HepG2 (cell line): Measurements from ENCODE around the gene SPIRE1. TPM values are rescaled to one million over a fixed set of nuclear protein-coding genes. Genes with fewer than 3 reads are reported as not detected.
A peak's percentile ranks its signal among the peaks of the same experiment; 100 is the strongest.

ENCODE experiments used
- CBX1 ChIP-seq: IDR thresholded peaks from one replicate; pipeline ENCODE4 v1.6.1; 2016; ENCODE audit warnings: antibody characterized with exemption, low read depth
- GABPB1 ChIP-seq: IDR thresholded peaks from 2 replicates; pipeline ENCODE4 v1.6.1; 2016; ENCODE audit warnings: mild to moderate bottlenecking, missing genetic modification reagents, moderate library complexity, missing compliant biosample characterization
- GPN1 ChIP-seq: sonication (generic); formaldehyde crosslinking; IDR thresholded peaks from 2 replicates; pipeline ENCODE4 v1.5.1; 2020; ENCODE audit warnings: missing genetic modification reagents, borderline replicate concordance
- HNRNPH1 ChIP-seq: fragments of 200-400 bp; formaldehyde crosslinking; optimal IDR thresholded peaks from 2 replicates; pipeline ENCODE3; 2017; ENCODE audit warnings: mild to moderate bottlenecking, low read depth, low read length
- KMT2B ChIP-seq: IDR thresholded peaks from 2 replicates; pipeline ENCODE4 v1.6.1; 2016; ENCODE audit warnings: missing genetic modification reagents, missing compliant biosample characterization
- NCOA5 ChIP-seq: sonication (generic); formaldehyde crosslinking; IDR thresholded peaks from 2 replicates; pipeline ENCODE4 v1.4.0; 2020; ENCODE audit warnings: missing genetic modification reagents
- NR3C1 ChIP-seq: sonication (generic); formaldehyde crosslinking; IDR thresholded peaks from 2 replicates; pipeline ENCODE4 v1.4.0; 2020; ENCODE audit warnings: missing genetic modification reagents
- SMAD3 ChIP-seq: sonication (generic); formaldehyde crosslinking; IDR thresholded peaks from 2 replicates; pipeline ENCODE4 v1.4.0; 2020; ENCODE audit warnings: missing genetic modification reagents
- THYN1 ChIP-seq: sonication (generic); formaldehyde crosslinking; IDR thresholded peaks from 2 replicates; pipeline ENCODE4 v1.8.1; 2023; ENCODE audit warnings: low read depth, mild to moderate bottlenecking, moderate library complexity, missing genetic modification reagents, borderline replicate concordance
- TOE1 ChIP-seq: sonication (generic); formaldehyde crosslinking; IDR thresholded peaks from 2 replicates; pipeline ENCODE4 v1.4.0; 2020; ENCODE audit warnings: mild to moderate bottlenecking, missing genetic modification reagents
- TOPORS ChIP-seq: sonication (generic); formaldehyde crosslinking; IDR thresholded peaks from 2 replicates; pipeline ENCODE4 v1.8.0; 2023; ENCODE audit warnings: mild to moderate bottlenecking, missing genetic modification reagents
- ZNF362 ChIP-seq: sonication (generic); formaldehyde crosslinking; IDR thresholded peaks from 2 replicates; pipeline ENCODE4 v1.4.0; 2020; ENCODE audit warnings: missing genetic modification reagents, mild to moderate bottlenecking, borderline replicate concordance
- ZNF460 ChIP-seq: sonication (generic); formaldehyde crosslinking; IDR thresholded peaks from 2 replicates; pipeline ENCODE4 v1.5.1; 2020; ENCODE audit warnings: missing genetic modification reagents, mild to moderate bottlenecking, borderline replicate concordance
- ZNF598 ChIP-seq: sonication (generic); formaldehyde crosslinking; IDR thresholded peaks from 2 replicates; pipeline ENCODE4 v1.5.1; 2020; ENCODE audit warnings: mild to moderate bottlenecking, missing genetic modification reagents, borderline replicate concordance
- polyA plus RNA-seq, 8 experiments: library from polyadenylated mRNA; depleted of rRNA in 3 of 8; stranded (reverse) in 7 of 8; unstranded in 1 of 8; fragments of >200 nt; fragmentation: Illumina TruSeq in 4 of 8; extraction: Trizol in 4 of 8; gene quantifications; 2 replicates each; pipeline versions ENCODE4 v1.2.1 to v1.2.3, GENCODE V29; 2011 to 2016; ENCODE audit warnings: low read depth in 4 of 8, missing spikeins in 1 of 8, mixed read lengths in 1 of 8; ENCODE audit not compliant: insufficient read depth in 1 of 8
- total RNA-seq, 5 experiments: library from RNA; depleted of rRNA; stranded (reverse); fragments of >200 nt; fragmentation: Illumina TruSeq; extraction: Trizol; gene quantifications; 2 replicates each; pipeline ENCODE4 v1.2.3, GENCODE V29; 2016; ENCODE audit warnings: low read depth in 1 of 5
- TF ChIP-seq, protein P1 (sequence below): sonication (generic); formaldehyde crosslinking; IDR thresholded peaks from 2 replicates; pipeline ENCODE4 v1.5.0; 2020; ENCODE audit warnings: missing genetic modification reagents, mild to moderate bottlenecking, borderline replicate concordance
- TF ChIP-seq, protein P2 (sequence below): IDR thresholded peaks from 2 replicates; pipeline ENCODE4 v1.6.1; 2016; ENCODE audit warnings: mild to moderate bottlenecking
- TF ChIP-seq, protein P3 (sequence below): IDR thresholded peaks from 2 replicates; pipeline ENCODE4 v1.6.1; 2016; ENCODE audit warnings: missing compliant biosample characterization, missing genetic modification reagents, borderline replicate concordance

Gene SPIRE1
- total and polyA plus RNA-seq, 2 of the 13 experiments (the other 11 are each of a cell fraction or from before 2014, with no cell fraction given) = 9.9 to 21.3 TPM

- TF ChIP-seq TOPORS = no peak
- no peak for TF ChIP-seq ZNF460 (CRISPR knock-in tag)
- TF ChIP-seq NR3C1 (CRISPR knock-in tag) = no peak
- no peak for TF ChIP-seq NCOA5 (CRISPR knock-in tag)
- 0 out of 2 replicates have a peak, but pooled peaks have one; percentile 25 for TF ChIP-seq KMT2B
- TF ChIP-seq, protein P1, sequence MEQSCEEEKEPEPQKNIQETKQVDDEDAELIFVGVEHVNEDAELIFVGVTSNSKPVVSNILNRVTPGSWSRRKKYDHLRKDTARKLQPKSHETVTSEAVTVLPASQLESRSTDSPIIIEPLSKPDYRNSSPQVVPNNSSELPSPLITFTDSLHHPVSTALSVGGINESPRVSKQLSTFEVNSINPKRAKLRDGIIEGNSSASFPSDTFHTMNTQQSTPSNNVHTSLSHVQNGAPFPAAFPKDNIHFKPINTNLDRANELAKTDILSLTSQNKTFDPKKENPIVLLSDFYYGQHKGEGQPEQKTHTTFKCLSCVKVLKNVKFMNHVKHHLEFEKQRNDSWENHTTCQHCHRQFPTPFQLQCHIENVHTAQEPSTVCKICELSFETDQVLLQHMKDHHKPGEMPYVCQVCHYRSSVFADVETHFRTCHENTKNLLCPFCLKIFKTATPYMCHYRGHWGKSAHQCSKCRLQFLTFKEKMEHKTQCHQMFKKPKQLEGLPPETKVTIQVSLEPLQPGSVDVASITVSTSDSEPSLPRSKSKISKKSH = no peak
- no peak for TF ChIP-seq GPN1 (CRISPR knock-in tag)
- no peak for TF ChIP-seq CBX1
- TF ChIP-seq ZNF598 (CRISPR knock-in tag) = no peak
- TF ChIP-seq ZNF362 (CRISPR knock-in tag) = no peak
- no peak for TF ChIP-seq HNRNPH1
- TF ChIP-seq THYN1 (CRISPR knock-in tag) = no peak
- TF ChIP-seq, protein P2, sequence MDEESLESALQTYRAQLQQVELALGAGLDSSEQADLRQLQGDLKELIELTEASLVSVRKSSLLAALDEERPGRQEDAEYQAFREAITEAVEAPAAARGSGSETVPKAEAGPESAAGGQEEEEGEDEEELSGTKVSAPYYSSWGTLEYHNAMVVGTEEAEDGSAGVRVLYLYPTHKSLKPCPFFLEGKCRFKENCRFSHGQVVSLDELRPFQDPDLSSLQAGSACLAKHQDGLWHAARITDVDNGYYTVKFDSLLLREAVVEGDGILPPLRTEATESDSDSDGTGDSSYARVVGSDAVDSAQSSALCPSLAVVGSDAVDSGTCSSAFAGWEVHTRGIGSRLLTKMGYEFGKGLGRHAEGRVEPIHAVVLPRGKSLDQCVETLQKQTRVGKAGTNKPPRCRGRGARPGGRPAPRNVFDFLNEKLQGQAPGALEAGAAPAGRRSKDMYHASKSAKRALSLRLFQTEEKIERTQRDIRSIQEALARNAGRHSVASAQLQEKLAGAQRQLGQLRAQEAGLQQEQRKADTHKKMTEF (CRISPR knock-in tag) = 0 out of 2 replicates have a peak, but pooled peaks have one; percentile 21
- peak; percentile 42; the same call in 1 of the 2 replicates for TF ChIP-seq GABPB1 (CRISPR knock-in tag)
- TF ChIP-seq TOE1 (CRISPR knock-in tag) = no peak
- TF ChIP-seq, protein P3, sequence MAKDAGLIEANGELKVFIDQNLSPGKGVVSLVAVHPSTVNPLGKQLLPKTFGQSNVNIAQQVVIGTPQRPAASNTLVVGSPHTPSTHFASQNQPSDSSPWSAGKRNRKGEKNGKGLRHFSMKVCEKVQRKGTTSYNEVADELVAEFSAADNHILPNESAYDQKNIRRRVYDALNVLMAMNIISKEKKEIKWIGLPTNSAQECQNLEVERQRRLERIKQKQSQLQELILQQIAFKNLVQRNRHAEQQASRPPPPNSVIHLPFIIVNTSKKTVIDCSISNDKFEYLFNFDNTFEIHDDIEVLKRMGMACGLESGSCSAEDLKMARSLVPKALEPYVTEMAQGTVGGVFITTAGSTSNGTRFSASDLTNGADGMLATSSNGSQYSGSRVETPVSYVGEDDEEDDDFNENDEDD = peak; percentile 43; the same call in 1 of the 2 replicates
- TF ChIP-seq SMAD3 (CRISPR knock-in tag) = no peak
- TF ChIP-seq, all 625 proteins: peak for 54
Observed at GRCh38 chr18:12639990-12640880, 17.7 kb downstream of the SPIRE1 start (continued).
